OCI-LY7 (cell line): ENCODE measurements around the gene P4HA3. TPM values are rescaled to one million over a fixed set of nuclear protein-coding genes. Genes with fewer than 3 reads are reported as not detected.

ENCODE experiments used
- BruUV-seq: library from RNA; stranded (reverse); fragments of 400-500 nt; replicated peaks from 2 replicates; lab custom pipeline; 2021; lab: Mats Ljungman, UMichigan
- CTCF ChIA-PET: fragments of 300-600 bp; sonication (Branson Sonifier 250); formaldehyde crosslinking; loops from one replicate; lab custom pipeline; 2022; ENCODE audit warnings: antibody characterized with exemption; ENCODE audit not compliant: unreplicated experiment; lab: Charles Lee
- POLR2A ChIA-PET: fragments of 300-600 bp; sonication (Branson Sonifier 250); formaldehyde crosslinking; loops from one replicate; lab custom pipeline; 2022; ENCODE audit warnings: antibody characterized with exemption; lab: Charles Lee
- DNase-seq: peaks from one replicate; pipeline ENCODE4 v3.0.0-alpha.2; 2015; ENCODE audit warnings: low spot score
- H2AFZ ChIP-seq: fragments of 200-600 bp; sonication (generic), shearing (Covaris generic); 2 replicates; pipeline ENCODE4 v1.6.1; 2014; ENCODE audit warnings: mild to moderate bottlenecking, antibody characterized with exemption, low read length, moderate library complexity
- H3K27ac ChIP-seq: fragments of 200-600 bp; sonication (generic); 2 replicates; pipeline ENCODE4 v1.5.1; 2014; ENCODE audit warnings: mixed run types, low read depth, mild to moderate bottlenecking, moderate library complexity, low read length, inconsistent platforms; ENCODE audit not compliant: poor library complexity, severe bottlenecking
- H3K36me3 ChIP-seq: fragments of 200-600 bp; sonication (generic); 2 replicates; pipeline ENCODE4 v1.6.1; 2014; ENCODE audit warnings: mild to moderate bottlenecking, antibody characterized with exemption, low read length, moderate library complexity, mixed read lengths; ENCODE audit not compliant: insufficient read depth
- H3K4me1 ChIP-seq: fragments of 200-600 bp; sonication (generic); 2 replicates; pipeline ENCODE4 v1.5.1; 2014; ENCODE audit warnings: mild to moderate bottlenecking, low read length; ENCODE audit not compliant: insufficient read depth, poor library complexity, severe bottlenecking
- H3K4me2 ChIP-seq: fragments of 200-600 bp; sonication (generic); 2 replicates; pipeline ENCODE4 v1.6.1; 2014; ENCODE audit warnings: mild to moderate bottlenecking, low read length
- H3K4me3 ChIP-seq: fragments of 200-600 bp; sonication (generic); 2 replicates; pipeline ENCODE4 v1.5.1; 2014; ENCODE audit warnings: mild to moderate bottlenecking, low read depth, low read length; ENCODE audit not compliant: poor library complexity, severe bottlenecking
- H3K79me2 ChIP-seq: fragments of 200-600 bp; sonication (generic); 2 replicates; pipeline ENCODE4 v1.6.1; 2016; ENCODE audit warnings: low read depth, mild to moderate bottlenecking, low read length, moderate library complexity, mixed read lengths; ENCODE audit not compliant: insufficient read depth
- H3K9me2 ChIP-seq: fragments of 200-600 bp; sonication (generic); 2 replicates; pipeline ENCODE4 v1.6.1; 2016; ENCODE audit warnings: mild to moderate bottlenecking, low read length, mixed read lengths; ENCODE audit not compliant: insufficient read depth
- H3K9me3 ChIP-seq: fragments of 200-600 bp; sonication (generic); 2 replicates; pipeline ENCODE4 v1.6.1; 2014; ENCODE audit warnings: mild to moderate bottlenecking, mixed run types, low read length, mixed read lengths
- H4K20me1 ChIP-seq: fragments of 200-600 bp; sonication (generic); 2 replicates; pipeline ENCODE4 v1.6.1; 2014; ENCODE audit warnings: mild to moderate bottlenecking, antibody characterized with exemption, low read length, moderate library complexity, mixed read lengths; ENCODE audit not compliant: insufficient read depth
- EZH2phosphoT487 ChIP-seq: fragments of 200-600 bp; sonication (generic); IDR thresholded peaks from 2 replicates; pipeline ENCODE4 v1.6.1; 2018; ENCODE audit warnings: low read depth, borderline replicate concordance, mild to moderate bottlenecking, mixed run types, antibody characterized with exemption, low read length, moderate library complexity, mixed read lengths
- intact Hi-C: fragments of 100-400 bp; cut with micrococcal nuclease; formaldehyde crosslinking; loops from one replicate; pipeline ENCODE4 v1.10.0; 2022; ENCODE audit not compliant: unreplicated experiment
- total RNA-seq, 2 experiments: library from RNA; depleted of rRNA in 1 of 2; stranded (reverse); fragments of >200 nt in 1 of 2; shearing (Covaris generic) in 1 of 2; gene quantifications; 2 replicates each; pipeline ENCODE4 v1.2.3, GENCODE V29; 2014 to 2022
- TF ChIP-seq, protein P1 (sequence below): fragments of 200-600 bp; sonication (generic); conservative IDR thresholded peaks from 2 replicates; pipeline ENCODE4 v1.5.1; 2014; ENCODE audit warnings: mild to moderate bottlenecking, antibody characterized with exemption, low read length, moderate library complexity, mixed read lengths

P4HA3 gene
- total RNA-seq, 2 experiments from 2014 or later: not detected

DNA sequence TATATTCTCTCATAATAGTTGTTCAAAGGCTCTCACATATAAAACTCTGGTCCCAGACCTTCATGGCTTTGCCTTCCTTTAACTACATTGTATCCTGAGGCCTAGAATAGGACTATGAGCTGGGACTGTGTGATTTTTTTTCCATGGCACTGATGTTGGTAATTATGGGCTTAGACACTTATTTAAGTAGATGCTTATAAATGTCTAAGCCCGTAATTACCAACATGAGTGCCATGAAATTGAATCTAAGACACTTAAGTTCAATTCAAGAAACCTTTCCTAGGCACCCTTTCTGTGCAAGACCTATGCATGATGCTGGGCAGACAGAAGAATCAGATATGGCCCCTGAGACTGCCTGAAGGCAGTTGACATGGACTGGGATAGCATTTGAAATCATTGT is 63.0 kb downstream of the P4HA3 start:
- DNase-seq: no peak
- Histone ChIP-seq H3K4me1 (no peaks in the 10 kb centered on the region), H3K79me2 (no peaks in the 10 kb centered on the region), H3K4me3 (no peak overlapping the region), H3K9me3 (no peaks in the 10 kb centered on the region), H3K4me2 (no peak overlapping the region), H3K36me3 (peaks cover 39% of the 10 kb centered on the region), H4K20me1 (no peaks in the 10 kb centered on the region), H3K9me2 (no peaks in the 10 kb centered on the region), H2AFZ (no peak overlapping the region), H3K27ac (no peak overlapping the region)
- POLR2A ChIA-PET: interaction anchor here (0.7 kb wide), 1 partner anchor 172 kb away, joined by 3 read pairs; no protein-coding TSS in a partner anchor
- no TSS peak for BruUV-seq
- CTCF ChIA-PET: no interaction called here
- intact Hi-C loops: no loop called here
- TF ChIP-seq EZH2phosphoT487: no peak
- TF ChIP-seq, protein P1, sequence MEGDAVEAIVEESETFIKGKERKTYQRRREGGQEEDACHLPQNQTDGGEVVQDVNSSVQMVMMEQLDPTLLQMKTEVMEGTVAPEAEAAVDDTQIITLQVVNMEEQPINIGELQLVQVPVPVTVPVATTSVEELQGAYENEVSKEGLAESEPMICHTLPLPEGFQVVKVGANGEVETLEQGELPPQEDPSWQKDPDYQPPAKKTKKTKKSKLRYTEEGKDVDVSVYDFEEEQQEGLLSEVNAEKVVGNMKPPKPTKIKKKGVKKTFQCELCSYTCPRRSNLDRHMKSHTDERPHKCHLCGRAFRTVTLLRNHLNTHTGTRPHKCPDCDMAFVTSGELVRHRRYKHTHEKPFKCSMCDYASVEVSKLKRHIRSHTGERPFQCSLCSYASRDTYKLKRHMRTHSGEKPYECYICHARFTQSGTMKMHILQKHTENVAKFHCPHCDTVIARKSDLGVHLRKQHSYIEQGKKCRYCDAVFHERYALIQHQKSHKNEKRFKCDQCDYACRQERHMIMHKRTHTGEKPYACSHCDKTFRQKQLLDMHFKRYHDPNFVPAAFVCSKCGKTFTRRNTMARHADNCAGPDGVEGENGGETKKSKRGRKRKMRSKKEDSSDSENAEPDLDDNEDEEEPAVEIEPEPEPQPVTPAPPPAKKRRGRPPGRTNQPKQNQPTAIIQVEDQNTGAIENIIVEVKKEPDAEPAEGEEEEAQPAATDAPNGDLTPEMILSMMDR: no peak

DNA sequence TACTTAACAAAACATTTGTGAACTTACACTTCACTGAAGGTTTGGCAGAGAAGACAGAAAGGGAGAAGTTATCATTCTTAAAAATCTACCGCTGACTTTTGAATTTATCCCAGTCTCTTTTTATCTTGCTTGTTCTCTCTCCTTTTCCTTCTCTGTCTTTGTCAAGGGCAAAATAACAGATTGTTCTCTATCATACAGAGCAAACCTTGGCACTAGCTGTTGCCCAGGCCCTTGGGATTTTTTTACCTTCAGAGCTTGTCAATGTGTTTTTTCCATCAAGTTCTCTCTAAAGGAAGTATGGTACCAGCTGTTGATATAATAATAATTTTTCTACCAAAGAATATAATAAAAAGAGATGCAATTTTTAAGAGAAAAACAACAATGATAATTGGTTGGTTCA is 73.2 kb downstream of the P4HA3 start:
- TF ChIP-seq, protein P1: no peak
- TF ChIP-seq EZH2phosphoT487: no peak
- Histone ChIP-seq H3K36me3 (peaks cover 66% of the 10 kb centered on the region), H3K79me2 (no peaks in the 10 kb centered on the region), H3K4me1 (no peaks in the 10 kb centered on the region), H2AFZ (no peak overlapping the region), H3K4me3 (no peak overlapping the region), H3K9me3 (no peaks in the 10 kb centered on the region), H4K20me1 (no peaks in the 10 kb centered on the region), H3K27ac (no peak overlapping the region), H3K4me2 (no peak overlapping the region), H3K9me2 (no peaks in the 10 kb centered on the region)
- ChIA-PET POLR2A (interaction anchor here (0.6 kb wide), 1 partner anchor 313 kb away, joined by 3 read pairs; no protein-coding TSS in a partner anchor), CTCF (no interaction called here)
- intact Hi-C loops: no loop called here
- no TSS peak for BruUV-seq
- no peak for DNase-seq

DNA sequence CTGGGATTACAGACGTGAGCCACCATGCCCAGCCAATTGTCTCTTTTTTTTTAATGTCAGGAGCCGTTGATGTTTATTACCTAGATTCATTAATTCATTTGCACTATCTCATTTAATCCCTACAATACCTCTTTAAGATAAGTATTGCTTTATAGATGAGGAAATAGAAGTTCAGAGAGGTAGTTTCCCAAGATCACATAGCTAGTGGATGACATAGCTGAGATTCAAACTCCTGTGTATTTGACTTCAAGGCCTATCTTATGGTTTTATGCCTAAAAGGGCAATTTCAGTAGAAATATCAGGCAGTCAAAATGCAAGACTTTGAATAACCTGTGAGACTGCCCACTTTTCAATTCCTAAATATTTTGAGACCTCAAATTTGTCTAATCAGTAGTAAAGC is 73.9 kb downstream of the P4HA3 start:
- Histone ChIP-seq H3K4me3 (no peak overlapping the region), H3K36me3 (peaks cover 66% of the 10 kb centered on the region), H3K4me2 (no peak overlapping the region), H4K20me1 (no peaks in the 10 kb centered on the region), H3K9me3 (no peaks in the 10 kb centered on the region), H2AFZ (no peak overlapping the region), H3K9me2 (no peaks in the 10 kb centered on the region), H3K27ac (no peak overlapping the region), H3K79me2 (no peaks in the 10 kb centered on the region), H3K4me1 (no peaks in the 10 kb centered on the region)
- POLR2A ChIA-PET: no interaction called here
- BruUV-seq: no TSS peak
- no peak for TF ChIP-seq EZH2phosphoT487
- TF ChIP-seq, protein P1: no peak
- intact Hi-C loops: no loop called here
- CTCF ChIA-PET: no interaction called here
- DNase-seq: no peak
